NCI-H2107 treated with DMSO at 0.1 percent for 48 hours (cell line): Measurements from ENCODE around the gene AXDND1.
"Not testable (repeated sequence)": the region's sequence is repeated elsewhere in the genome, so short reads cannot be mapped to it uniquely, and the experiment has no call there.

Source experiments
- DNase-seq: peaks from one replicate; lab custom pipeline; 2025; ENCODE audit not compliant: unreplicated experiment; lab: John Stamatoyannopoulos, UW

Gene AXDND1

GRCh38 chr1:179365342-179366092 lies at the start of gene AXDND1:
AXDND1 (plus strand) TSS chr1:179365971; CDS start chr1:179366510, 539 bp downstream.
- peak; percentile 75 for DNase-seq

DNA sequence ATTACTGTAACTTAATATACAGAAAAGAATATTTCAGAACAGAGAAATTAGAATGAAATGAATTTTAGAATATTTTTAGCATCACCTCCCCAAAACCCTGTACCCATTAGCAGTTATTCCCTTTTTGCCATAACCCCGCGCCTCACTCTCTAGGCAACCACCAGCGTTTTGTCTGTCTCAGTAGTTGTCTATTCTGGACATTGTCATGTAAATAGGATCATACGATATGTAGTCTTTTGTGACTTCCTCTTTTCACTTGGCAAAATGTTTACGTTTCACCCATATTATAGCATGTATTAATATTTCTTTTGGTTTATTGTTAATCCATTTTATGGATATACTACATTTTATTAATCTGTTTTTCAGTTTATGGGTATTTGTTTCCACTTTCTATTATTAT lies 47.3 kb upstream of the AXDND1 start:
- DNase-seq, result no peak

GRCh38 chr1:179321533-179322216 lies 44.1 kb upstream of the AXDND1 start:
- no peak for DNase-seq

- no peak for DNase-seq
Measured at GRCh38 chr1:179322557-179322956, 43.2 kb upstream of the AXDND1 start.

GRCh38 chr1:179323436-179323835 lies 42.3 kb upstream of the AXDND1 start:
- no peak for DNase-seq

DNA sequence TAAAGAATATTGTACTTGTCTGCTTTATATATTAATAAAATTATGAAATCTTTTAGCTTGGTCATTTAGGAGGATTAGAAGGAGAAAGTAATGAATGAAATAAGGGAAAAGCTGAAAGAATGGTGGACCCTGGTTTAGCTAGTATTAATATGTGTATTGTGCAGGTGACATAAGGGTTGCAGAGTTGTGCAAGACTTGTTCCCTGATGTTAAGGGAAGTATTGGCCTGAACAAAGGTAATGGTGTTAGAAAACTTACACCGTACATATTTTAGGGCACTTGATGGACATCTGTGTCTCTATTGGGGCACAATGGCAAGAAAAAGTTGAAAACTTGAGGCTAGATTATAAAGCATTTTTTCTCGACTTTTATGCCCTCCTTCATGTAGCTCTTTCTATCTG lies 39.9 kb upstream of the AXDND1 start:
- DNase-seq, result no peak

DNA sequence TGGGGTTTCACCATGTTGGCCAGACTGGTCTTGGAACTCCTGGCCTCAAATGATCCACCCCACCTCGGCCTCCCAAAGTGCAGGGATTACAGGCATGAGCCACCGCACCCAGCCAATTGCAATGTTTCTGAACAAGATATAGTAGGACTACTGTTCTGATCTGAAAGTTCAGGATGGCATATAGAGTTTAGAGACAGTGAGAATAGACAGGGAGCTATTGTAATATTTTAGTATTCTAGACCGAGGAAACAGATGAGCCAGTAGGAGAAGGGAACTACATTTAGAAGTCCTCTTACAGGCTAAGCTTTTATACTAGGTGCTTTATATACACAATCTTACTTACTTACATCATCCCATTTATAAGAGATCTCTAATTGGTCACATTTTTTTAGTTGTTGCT lies 39.0 kb upstream of the AXDND1 start:
- DNase-seq, result no peak

DNA sequence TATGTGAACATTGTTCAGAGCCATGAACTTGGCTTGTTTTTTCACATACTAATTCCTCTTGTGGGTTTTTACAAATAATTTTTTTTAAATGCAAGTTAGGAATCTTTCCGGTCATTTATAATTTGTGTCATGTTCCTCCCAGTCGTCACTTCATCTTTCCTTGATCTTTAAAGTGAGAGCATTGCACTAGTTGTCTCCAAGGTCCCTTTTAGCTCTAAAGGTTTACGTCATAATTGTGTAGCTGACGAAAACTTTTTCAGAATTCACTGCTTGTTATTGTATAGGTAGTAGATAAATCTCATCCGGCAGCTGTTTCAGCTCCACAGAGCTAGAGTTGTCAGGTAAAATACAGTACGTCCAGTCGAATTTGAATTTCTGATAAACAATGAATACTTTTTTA lies 38.6 kb upstream of the AXDND1 start:
- no peak for DNase-seq

DNA sequence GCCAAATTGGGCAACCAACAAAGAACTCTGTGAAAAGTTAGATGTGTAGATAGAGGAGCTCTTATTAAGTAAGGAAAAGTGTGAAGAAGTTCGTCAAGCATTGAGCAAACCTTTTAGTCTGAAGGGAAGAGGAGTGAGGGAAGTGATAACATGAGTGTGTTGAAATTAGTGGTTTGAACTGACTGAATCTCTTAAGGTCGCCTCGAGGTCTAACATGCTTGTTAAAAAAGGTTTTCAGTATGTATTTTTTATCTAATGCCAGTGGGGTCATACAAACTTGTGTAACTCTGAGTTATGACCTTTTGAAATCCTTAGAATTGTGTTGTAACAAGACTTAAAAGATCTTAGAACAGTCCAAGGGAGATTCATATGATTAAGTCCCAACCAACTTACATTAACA lies 38.1 kb upstream of the AXDND1 start:
- no peak for DNase-seq

GRCh38 chr1:179329862-179330261 lies 35.9 kb upstream of the AXDND1 start:
- no peak for DNase-seq

- no peak for DNase-seq
Measured at GRCh38 chr1:179334440-179334839, 31.3 kb upstream of the AXDND1 start.

DNA sequence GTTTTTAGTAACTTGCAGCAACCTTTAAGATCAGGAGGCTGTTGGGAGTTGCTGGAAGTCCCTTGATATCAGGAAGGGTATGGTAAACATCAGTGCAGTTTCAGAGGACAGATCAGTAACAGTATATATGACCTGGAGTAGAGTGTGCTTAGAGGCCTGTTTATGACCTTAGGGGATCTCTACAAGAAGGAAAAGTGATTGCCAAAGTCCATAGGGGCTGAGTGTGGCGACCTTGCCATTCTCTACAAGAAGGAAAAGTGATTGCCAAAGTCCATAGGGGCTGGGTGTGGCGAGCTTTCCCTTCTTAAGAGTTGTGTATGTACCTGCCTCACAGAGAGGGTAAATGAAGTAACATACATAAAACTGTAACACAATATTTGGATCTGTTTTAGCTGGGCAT lies 28.5 kb upstream of the AXDND1 start:
- DNase-seq, result no peak

GRCh38 chr1:179337942-179338560 lies 27.7 kb upstream of the AXDND1 start:
- DNase-seq, result no peak

GRCh38 chr1:179340918-179341317 lies 24.9 kb upstream of the AXDND1 start:
- DNase-seq, result no peak

DNA sequence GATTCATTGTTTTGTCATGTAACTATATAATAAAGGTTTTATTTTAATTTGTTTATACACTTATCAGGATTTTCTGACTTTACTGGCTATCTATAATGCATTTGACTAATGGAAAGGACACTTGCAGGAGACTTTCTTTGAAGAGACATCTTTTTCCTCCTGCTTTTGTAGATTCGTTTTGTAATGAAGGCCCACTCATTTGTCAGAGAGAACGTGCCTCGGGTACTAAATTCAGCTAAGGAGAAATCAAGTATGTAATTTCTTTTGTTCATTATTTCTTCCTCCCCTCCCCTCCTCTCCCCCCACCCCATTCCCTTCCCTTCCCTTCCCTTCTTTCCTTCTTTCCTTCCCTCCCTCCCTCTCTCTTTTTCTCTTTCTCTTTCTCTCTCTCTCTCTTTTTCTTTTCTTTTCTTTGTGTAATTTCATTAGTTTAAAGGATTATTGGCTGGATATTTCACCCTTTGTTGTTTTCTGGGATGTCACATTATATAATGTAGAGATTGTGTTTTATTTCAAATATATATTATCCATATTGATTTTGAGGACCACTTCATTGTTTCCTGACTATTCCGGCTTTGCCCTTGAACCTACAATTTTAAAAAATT lies 23.7 kb upstream of the AXDND1 start:
- no peak for DNase-seq

DNA sequence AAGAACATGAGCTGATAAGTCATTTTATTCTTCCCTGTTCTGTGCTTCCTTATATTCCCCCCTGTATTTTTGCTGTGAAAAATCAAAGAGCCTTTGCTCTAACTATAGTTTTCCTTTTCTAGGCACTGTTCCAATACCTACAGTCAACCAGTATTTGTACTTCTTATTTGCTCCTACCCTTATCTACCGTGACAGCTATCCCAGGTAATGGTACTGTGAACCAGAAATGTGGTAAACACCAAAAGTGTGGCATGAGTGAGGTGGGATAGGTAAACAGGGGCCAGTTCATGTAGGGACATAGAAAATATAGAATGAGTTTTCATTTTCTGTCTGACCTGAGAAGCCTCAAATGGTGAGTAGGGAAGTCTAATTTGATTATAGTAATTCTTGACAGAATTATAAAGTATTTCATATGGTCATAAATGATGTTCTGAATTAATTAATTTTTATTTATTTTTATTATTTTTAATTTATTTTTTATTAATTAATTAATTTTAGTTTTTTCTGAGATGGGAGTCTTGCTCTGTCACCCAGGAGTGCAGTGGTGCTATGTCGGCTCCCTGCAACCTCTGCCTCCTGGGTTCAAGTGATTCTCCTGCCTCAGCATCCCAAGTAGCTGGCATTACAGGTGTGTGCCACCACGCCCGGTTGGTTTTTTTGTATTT lies 22.9 kb upstream of the AXDND1 start:
- no peak for DNase-seq

DNA sequence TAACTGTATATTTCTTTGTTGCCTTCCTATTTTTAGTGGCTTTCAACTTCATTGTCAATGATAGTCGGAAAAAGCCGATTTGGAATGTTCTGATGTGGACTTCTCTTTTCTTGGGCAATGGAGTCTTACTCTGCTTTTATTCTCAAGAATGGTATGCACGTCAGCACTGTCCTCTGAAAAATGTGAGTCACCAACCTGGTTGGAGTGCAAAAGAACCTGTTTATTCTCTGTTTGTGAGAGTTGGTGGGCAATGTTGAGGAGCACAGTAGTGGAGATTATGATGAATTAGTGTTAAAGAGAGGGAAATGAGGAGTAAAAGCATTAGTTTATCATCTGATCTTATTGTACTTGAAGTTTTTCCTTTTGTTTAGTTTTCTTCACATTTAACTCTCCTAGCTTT lies 14.5 kb upstream of the AXDND1 start:
- no peak for DNase-seq

- no peak for DNase-seq
Measured at GRCh38 chr1:179352236-179352635, 13.5 kb upstream of the AXDND1 start.

GRCh38 chr1:179353546-179353945 lies 12.2 kb upstream of the AXDND1 start:
- no peak for DNase-seq

- DNase-seq, result not testable (repeated sequence)
Measured at GRCh38 chr1:179361631-179362030, 4.1 kb upstream of the AXDND1 start.

- no peak for DNase-seq
Measured at GRCh38 chr1:179366093-179366800, 476 bp downstream of the AXDND1 start.
